NCI-H1694 treated with DMSO at 0.1 percent for 48 hours (cell line): ENCODE measurements around the gene ITGA5.
"Not testable (repeated sequence)": the region's sequence is repeated elsewhere in the genome, so short reads cannot be mapped to it uniquely, and the experiment has no call there.

Experiments used
- DNase-seq: peaks from one replicate; lab custom pipeline; 2025; lab: John Stamatoyannopoulos, UW

Gene ITGA5

GRCh38 chr12:54371328-54372112, 47.5 kb downstream of the ITGA5 start:
- DNase-seq, result no peak

- no peak for DNase-seq
Observed at GRCh38 chr12:54370171-54370730, 48.8 kb downstream of the ITGA5 start.

GRCh38 chr12:54369597-54370131, 49.4 kb downstream of the ITGA5 start:
- no peak for DNase-seq

GRCh38 chr12:54368709-54369596, 50.1 kb downstream of the ITGA5 start:
- peak; percentile 78 for DNase-seq

GRCh38 chr12:54368025-54368708, 50.9 kb downstream of the ITGA5 start:
- DNase-seq, result no peak

- no peak for DNase-seq
Observed at GRCh38 chr12:54364413-54364812, 54.7 kb downstream of the ITGA5 start, which contains the start of gene GPR84. TSS of gene GPR84 (minus strand) at chr12:54364486. CDS start at chr12:54363851, 635 bp downstream.

GRCh38 chr12:54363618-54364017, 55.4 kb downstream of the ITGA5 start:
- no peak for DNase-seq

- no peak for DNase-seq
Observed at GRCh38 chr12:54363047-54363446, 56.0 kb downstream of the ITGA5 start.

- peak; percentile 75 for DNase-seq
Observed at GRCh38 chr12:54360717-54361456, 58.2 kb downstream of the ITGA5 start.

GRCh38 chr12:54359762-54360351, 59.2 kb downstream of the ITGA5 start:
- DNase-seq, result no peak

- DNase-seq, result peak; percentile 98
Observed at GRCh38 chr12:54358945-54359761, 59.9 kb downstream of the ITGA5 start.

GRCh38 chr12:54358191-54358944, 60.7 kb downstream of the ITGA5 start:
- DNase-seq, result peak; percentile 45

GRCh38 chr12:54357506-54358190, 61.4 kb downstream of the ITGA5 start:
- DNase-seq, result no peak

- DNase-seq, result no peak
Observed at GRCh38 chr12:54356951-54357356, 62.1 kb downstream of the ITGA5 start.

- DNase-seq, result no peak
Observed at GRCh38 chr12:54356228-54356627, 62.8 kb downstream of the ITGA5 start.

- no peak for DNase-seq
Observed at GRCh38 chr12:54355104-54355815, 63.8 kb downstream of the ITGA5 start.

- not testable (repeated sequence) for DNase-seq
Observed at GRCh38 chr12:54354271-54354670, 64.8 kb downstream of the ITGA5 start.
